ENCODE data around the gene YBX2.

GRCh38 chr17:7279448-7279847, 15.0 kb downstream of the YBX2 start:
- TF ChIP-seq CTCF (IDR thresholded peaks at IDR 0.05) (no peak), POLR2A (IDR thresholded peaks at IDR 0.05) (no peak)

All from body of pancreas (tissue), 4 donors.